Right lobe of liver (tissue), 4 donors: ENCODE measurements around the gene ABCF2.

Experiments
- CTCF ChIP-seq, 4 donors: fragments of 200-600 bp in 3 of 4; fragments of 450-650 bp in 1 of 4; IDR thresholded peaks; one replicate each; pipeline versions ENCODE4 v1.5.1 to v1.8.0; 2016 to 2022; ENCODE audit warnings: antibody characterized with exemption in 4 of 4, mild to moderate bottlenecking in 2 of 4
- POLR2A ChIP-seq: fragments of 450-650 bp; IDR thresholded peaks from one replicate; pipeline ENCODE4 v1.6.1; 2017; ENCODE audit warnings: antibody characterized with exemption, mild to moderate bottlenecking
- donor health status: DM: no; HTN: no; CAD: no.
- donor health status: DM: no; HTN: no; CAD: no.
- donor health status: DM: no; HTN: yes; CAD: no.

DNA sequence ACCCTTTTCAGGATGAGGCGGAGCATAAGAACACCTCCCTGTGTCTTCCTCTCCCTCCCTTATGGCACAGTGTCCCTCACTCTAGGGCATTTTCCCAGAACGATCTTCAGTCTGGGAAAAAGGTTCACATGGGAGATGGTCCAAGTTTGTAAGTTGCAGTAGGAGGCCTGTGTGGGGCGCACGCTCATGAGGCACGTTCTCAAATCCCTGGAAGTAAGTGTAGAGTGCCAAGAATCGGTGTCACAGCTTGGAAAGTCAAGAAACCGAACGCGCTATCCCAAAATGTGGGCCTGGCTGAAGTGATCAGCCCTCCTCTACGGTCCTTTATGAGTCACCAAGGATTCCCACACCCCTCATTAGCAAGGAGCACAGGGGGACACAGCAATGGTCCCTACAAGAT, 45.4 kb upstream of the ABCF2 start:
- no peak for TF ChIP-seq CTCF (IDR thresholded peaks at IDR 0.05)
- no peak for TF ChIP-seq POLR2A
